Small intestine (tissue), 7 donors: ENCODE measurements around the gene LRCH1. TPM values are rescaled to one million over a fixed set of nuclear protein-coding genes. Genes with fewer than 3 reads are reported as not detected.

Source experiments
- DNase-seq, 2 donors: peaks; one replicate each; pipeline versions ENCODE4 v3.0.0 to v3.0.0-alpha.2; 2013
- FAIRE-seq: peaks from 2 replicates; lab custom pipeline; 2012; peaks lifted over from hg19 to GRCh38; lab: Jason Lieb, UNC
- H3K27ac ChIP-seq, 3 donors: one replicate each; pipeline ENCODE4 v1.5.1; 2013; ENCODE audit warnings: low read length in 2 of 3, mild to moderate bottlenecking in 2 of 3, control low read depth in 1 of 3, inconsistent platforms in 1 of 3, low read depth in 1 of 3, moderate library complexity in 1 of 3
- H3K27me3 ChIP-seq, 3 donors: one replicate each; pipeline ENCODE4 v1.6.1; 2013; ENCODE audit warnings: low read length in 3 of 3, inconsistent platforms in 1 of 3; ENCODE audit not compliant: control insufficient read depth in 3 of 3, insufficient read depth in 3 of 3
- H3K36me3 ChIP-seq, 3 donors: one replicate each; pipeline ENCODE4 v1.6.1; 2013; ENCODE audit warnings: low read length in 3 of 3, inconsistent platforms in 1 of 3, low read depth in 1 of 3, mild to moderate bottlenecking in 1 of 3, moderate library complexity in 1 of 3; ENCODE audit not compliant: control insufficient read depth in 3 of 3, insufficient read depth in 2 of 3
- H3K4me1 ChIP-seq, 3 donors: one replicate each; pipeline ENCODE4 v1.6.1; 2013; ENCODE audit warnings: low read length in 2 of 3, inconsistent platforms in 1 of 3, low read depth in 1 of 3, mild to moderate bottlenecking in 1 of 3, moderate library complexity in 1 of 3; ENCODE audit not compliant: control insufficient read depth in 3 of 3, insufficient read depth in 2 of 3
- H3K4me3 ChIP-seq, 3 donors: one replicate each; pipeline ENCODE4 v1.5.1; 2013; ENCODE audit warnings: low read length in 3 of 3, control low read depth in 1 of 3, inconsistent platforms in 1 of 3, low read depth in 1 of 3, mild to moderate bottlenecking in 1 of 3, moderate library complexity in 1 of 3
- H3K9me3 ChIP-seq, 2 donors: one replicate each; pipeline ENCODE4 v1.6.1; 2013; ENCODE audit warnings: low read depth in 1 of 2, low read length in 1 of 2; ENCODE audit not compliant: control insufficient read depth in 2 of 2, insufficient read depth in 1 of 2
- WGBS, 3 donors: extraction: QIAGEN DNeasy Blood & Tissue Kit; methylation state at CpG; one replicate each; pipeline ENCODE4 v1.1.7; 2013; 5-methylcytosine and 5-hydroxymethylcytosine counted together
- polyA plus RNA-seq, 4 donors: library from polyadenylated mRNA; stranded (reverse) in 3 of 4; unstranded in 1 of 4; fragments of 200-250 nt in 3 of 4; fragments of 120-200 nt in 1 of 4; gene quantifications; one replicate each; pipeline versions ENCODE4 v1.2.1 to v1.2.3, GENCODE V29; 2013
- donor health status: healthy with polysubstance abuse.
- donor health status: control.
- donor health status: control.
- donor health status: Bipolar disorder and iron deficiency.
- donor health status: healthy.

LRCH1 gene
- polyA plus RNA-seq, 4 donors, result 6.9 to 10.9 (median 7.0) TPM

- 62 to 74% (median 72%) methylated on average over 2 of the region's 2 CpGs for WGBS, 3 donors
- Histone ChIP-seq H3K36me3 (no peaks in the 10 kb centered on the region), H3K27ac (no peak overlapping the region), H3K4me1 (no peaks in the 10 kb centered on the region), H3K9me3 (no peaks in the 10 kb centered on the region), H3K4me3 (no peak overlapping the region), H3K27me3 (no peaks in the 10 kb centered on the region)
- DNase-seq (no peak), FAIRE-seq (no peak)
Observed at GRCh38 chr13:46527237-46527636, 25.7 kb upstream of the LRCH1 start.

- no peak for FAIRE-seq
Observed at GRCh38 chr13:46529216-46529919, 23.6 kb upstream of the LRCH1 start.

GRCh38 chr13:46530084-46530935 lies 22.7 kb upstream of the LRCH1 start:
- H3K27ac ChIP-seq, result no peak overlapping the region
- no peaks in the 10 kb centered on the region for H3K9me3 ChIP-seq
- no peaks in the 10 kb centered on the region for H3K27me3 ChIP-seq
- FAIRE-seq, result no peak
- no peak overlapping the region for H3K4me3 ChIP-seq
- WGBS, 3 donors, result 58 to 85% (median 75%) methylated on average over 3 to 4 of the region's 4 CpGs
- no peaks in the 10 kb centered on the region for H3K4me1 ChIP-seq
- DNase-seq, result no peak
- H3K36me3 ChIP-seq, result no peaks in the 10 kb centered on the region

More at GRCh38 chr13:46529216-46529919, 23.6 kb upstream of the LRCH1 start:
- Histone ChIP-seq H3K9me3 (no peaks in the 10 kb centered on the region), H3K36me3 (no peaks in the 10 kb centered on the region), H3K4me3 (no peak overlapping the region), H3K4me1 (no peaks in the 10 kb centered on the region), H3K27ac (no peak overlapping the region), H3K27me3 (no peaks in the 10 kb centered on the region)
- no peak for DNase-seq
- WGBS, 3 donors, result 56 to 59% (median 58%) methylated on average over 4 of the region's 4 CpGs

DNA sequence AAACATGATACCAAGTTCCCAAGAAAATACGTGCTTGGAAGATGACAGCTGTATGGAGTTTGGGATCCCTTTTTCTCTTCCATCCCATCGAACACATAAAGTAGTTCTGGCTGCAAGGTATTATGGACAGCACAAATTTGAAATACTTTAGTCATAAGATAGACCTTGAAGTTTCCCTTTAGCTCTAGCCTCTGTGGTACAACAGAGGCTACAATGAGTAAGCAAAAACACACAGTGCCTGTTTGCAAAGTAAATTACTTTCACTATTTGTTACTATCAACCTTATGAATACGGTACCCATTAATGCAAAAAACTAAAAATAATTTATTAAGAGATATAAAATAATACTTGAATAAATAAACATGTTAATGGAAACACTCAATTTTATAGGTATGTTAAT lies 21.0 kb upstream of the LRCH1 start:
- H3K27ac ChIP-seq, result no peak overlapping the region
- DNase-seq (no peak), FAIRE-seq (peak; percentile 57)
- no peaks in the 10 kb centered on the region for H3K36me3 ChIP-seq
- H3K4me3 ChIP-seq, result no peak overlapping the region
- WGBS, 3 donors, result 70 to 80% (median 79%) methylated on average over 3 of the region's 3 CpGs
- H3K4me1 ChIP-seq, result no peaks in the 10 kb centered on the region
- no peaks in the 10 kb centered on the region for H3K9me3 ChIP-seq
- H3K27me3 ChIP-seq, result no peaks in the 10 kb centered on the region

DNA sequence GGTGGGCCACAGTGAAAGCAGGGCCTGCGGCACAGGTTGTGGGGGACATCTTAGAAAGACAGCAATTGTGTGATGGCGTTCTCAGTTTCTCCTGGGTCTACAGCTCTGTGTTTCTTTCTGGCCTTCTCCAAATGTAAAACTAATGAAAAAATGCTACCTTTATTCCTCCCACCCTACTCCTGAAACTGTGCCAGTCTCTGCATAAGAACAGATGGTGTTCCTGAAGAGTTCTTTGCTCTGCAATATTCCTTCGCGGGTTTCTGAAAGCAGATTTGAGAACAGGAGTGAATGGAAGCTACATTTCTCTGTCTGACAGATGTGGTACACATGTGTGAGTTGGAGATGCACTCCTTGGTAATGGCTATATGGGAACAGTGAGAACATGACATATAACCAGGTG lies 18.0 kb upstream of the LRCH1 start:
- no peak overlapping the region for H3K27ac ChIP-seq
- WGBS, 3 donors, result 97 to 99% (median 98%) methylated on average over 4 of the region's 4 CpGs
- H3K4me1 ChIP-seq, result no peaks in the 10 kb centered on the region
- no peaks in the 10 kb centered on the region for H3K27me3 ChIP-seq
- H3K9me3 ChIP-seq, result no peaks in the 10 kb centered on the region
- H3K36me3 ChIP-seq, result no peaks in the 10 kb centered on the region
- DNase-seq (no peak), FAIRE-seq (no peak)
- H3K4me3 ChIP-seq, result no peak overlapping the region

- no peaks in the 10 kb centered on the region for H3K27me3 ChIP-seq
- H3K27ac ChIP-seq, result no peak overlapping the region
- H3K36me3 ChIP-seq, result no peaks in the 10 kb centered on the region
- DNase-seq (no peak), FAIRE-seq (no peak)
- no peak overlapping the region for H3K4me3 ChIP-seq
- no peaks in the 10 kb centered on the region for H3K9me3 ChIP-seq
- H3K4me1 ChIP-seq, result no peaks in the 10 kb centered on the region
- WGBS, 3 donors, result 76 to 97% (median 94%) methylated on average over 1 of the region's 1 CpG
Observed at GRCh38 chr13:46535825-46536224, 17.1 kb upstream of the LRCH1 start.

DNA sequence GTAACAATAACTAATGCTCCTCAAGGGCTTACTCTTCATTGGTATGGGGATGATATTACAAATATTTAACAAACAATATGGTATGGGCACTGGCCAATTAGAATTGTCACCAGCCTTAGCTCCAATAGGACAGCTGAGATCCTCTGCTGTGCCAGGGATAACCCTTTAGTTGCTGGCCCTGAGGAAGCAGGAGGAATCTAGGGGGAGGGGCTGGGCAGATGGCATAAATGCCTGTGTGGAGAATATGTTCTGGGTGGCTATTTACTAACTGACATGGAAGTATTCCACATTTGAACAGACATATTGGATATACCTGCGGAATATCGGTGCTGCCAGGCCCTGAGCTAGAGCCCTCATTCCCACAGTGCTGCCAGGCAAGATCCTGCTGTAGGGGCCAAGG lies 16.6 kb upstream of the LRCH1 start:
- Histone ChIP-seq H3K4me3 (no peak overlapping the region), H3K9me3 (no peaks in the 10 kb centered on the region), H3K27me3 (no peaks in the 10 kb centered on the region), H3K27ac (no peak overlapping the region), H3K36me3 (no peaks in the 10 kb centered on the region), H3K4me1 (no peaks in the 10 kb centered on the region)
- 96 to 100% (median 97%) methylated on average over 2 of the region's 2 CpGs for WGBS, 3 donors
- DNase-seq, result no peak
- no peak for FAIRE-seq

DNA sequence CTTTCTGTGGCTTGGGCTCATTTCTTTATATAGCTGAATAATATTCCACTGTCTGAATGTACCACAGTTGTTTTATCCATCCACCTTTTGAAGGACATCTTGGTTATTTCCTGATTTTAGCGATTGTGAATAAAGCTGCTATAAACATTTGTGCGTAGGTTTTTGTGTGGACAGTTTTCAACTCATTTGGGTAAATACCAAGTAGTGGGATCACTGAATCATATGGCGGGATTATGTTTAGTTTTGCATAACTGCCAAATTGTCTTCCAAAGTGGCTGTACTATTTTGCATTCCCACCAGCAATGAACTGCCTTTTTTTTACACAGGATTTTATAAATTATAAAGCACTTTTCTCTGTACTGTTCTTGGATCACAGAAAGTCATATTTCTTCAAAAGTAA lies 13.7 kb upstream of the LRCH1 start:
- no peaks in the 10 kb centered on the region for H3K36me3 ChIP-seq
- H3K27ac ChIP-seq, result no peak overlapping the region
- DNase-seq (no peak), FAIRE-seq (no peak)
- H3K9me3 ChIP-seq, result no peaks in the 10 kb centered on the region
- no peak overlapping the region for H3K4me3 ChIP-seq
- no peaks in the 10 kb centered on the region for H3K27me3 ChIP-seq
- H3K4me1 ChIP-seq, result no peaks in the 10 kb centered on the region
- 75 to 93% (median 90%) methylated on average over 3 of the region's 3 CpGs for WGBS, 3 donors
